NCI-H2029 (cell line): ENCODE measurements around the gene SMARCAD1.

Source experiments
- DNase-seq: peaks from one replicate; lab custom pipeline; 2025; lab: John Stamatoyannopoulos, UW

SMARCAD1 gene

GRCh38 chr4:94207469-94208224 is at the start of gene SMARCAD1:
SMARCAD1 (plus strand) TSS chr4:94207865; CDS start chr4:94208395, 530 bp downstream.
- peak; percentile 95 for DNase-seq

GRCh38 chr4:94158883-94159282 is 48.8 kb upstream of the SMARCAD1 start:
- DNase-seq = no peak

- no peak for DNase-seq
These were observed 47.9 kb upstream of the SMARCAD1 start for GRCh38 chr4:94159790-94160189.

- DNase-seq = no peak
These were observed 46.9 kb upstream of the SMARCAD1 start for GRCh38 chr4:94160774-94161173.

GRCh38 chr4:94165256-94165655 is 42.4 kb upstream of the SMARCAD1 start:
- DNase-seq = no peak

GRCh38 chr4:94168321-94168720 is 39.3 kb upstream of the SMARCAD1 start:
- no peak for DNase-seq

- no peak for DNase-seq
These were observed 37.8 kb upstream of the SMARCAD1 start for GRCh38 chr4:94169803-94170372.

GRCh38 chr4:94171616-94172015 is 36.0 kb upstream of the SMARCAD1 start:
- no peak for DNase-seq

GRCh38 chr4:94175553-94176261 is 32.0 kb upstream of the SMARCAD1 start:
- DNase-seq = no peak

GRCh38 chr4:94177822-94178221 is 29.8 kb upstream of the SMARCAD1 start:
- no peak for DNase-seq

GRCh38 chr4:94181815-94182214 is 25.9 kb upstream of the SMARCAD1 start:
- no peak for DNase-seq

- DNase-seq = no peak
These were observed 4.9 kb upstream of the SMARCAD1 start for GRCh38 chr4:94202769-94203168.

GRCh38 chr4:94208266-94208665 is 601 bp downstream of the SMARCAD1 start:
- DNase-seq = no peak

- DNase-seq = no peak
These were observed 1.3 kb downstream of the SMARCAD1 start for GRCh38 chr4:94208918-94209317.

- DNase-seq = no peak
These were observed 4.2 kb downstream of the SMARCAD1 start for GRCh38 chr4:94211861-94212260.

- no peak for DNase-seq
These were observed 7.1 kb downstream of the SMARCAD1 start for GRCh38 chr4:94214703-94215319.

GRCh38 chr4:94216394-94216793 is 8.7 kb downstream of the SMARCAD1 start:
- DNase-seq = no peak

- DNase-seq = no peak
These were observed 11.7 kb downstream of the SMARCAD1 start for GRCh38 chr4:94219402-94219801.

GRCh38 chr4:94221916-94222315 is 14.3 kb downstream of the SMARCAD1 start:
- no peak for DNase-seq

GRCh38 chr4:94225449-94225848 is 17.8 kb downstream of the SMARCAD1 start:
- no peak for DNase-seq

GRCh38 chr4:94226763-94227162 is 19.1 kb downstream of the SMARCAD1 start:
- no peak for DNase-seq

- no peak for DNase-seq
These were observed 21.0 kb downstream of the SMARCAD1 start for GRCh38 chr4:94228493-94229216.
